Peyer's patch (tissue), 4 donors: ENCODE data around the gene PLEKHA6.

ENCODE experiments used
- CTCF ChIP-seq, 6 experiments: fragments of 450-650 bp in 4 of 6; fragments of 200-600 bp in 2 of 6; sonication (generic) in 1 of 6; IDR thresholded peaks; one replicate each; pipeline ENCODE4 v1.5.1; 2017 to 2019; ENCODE audit warnings: antibody characterized with exemption in 6 of 6, mild to moderate bottlenecking in 3 of 6, moderate library complexity in 1 of 6
- POLR2A ChIP-seq, 2 donors: fragments of 450-650 bp; IDR thresholded peaks; one replicate each; pipeline ENCODE4 v1.5.1; 2017; ENCODE audit warnings: antibody characterized with exemption in 2 of 2, mild to moderate bottlenecking in 2 of 2, moderate library complexity in 2 of 2

GRCh38 chr1:204404629-204405028 is 44.9 kb upstream of the PLEKHA6 start:
- no peak for TF ChIP-seq CTCF (IDR thresholded peaks at IDR 0.05)
- no peak for TF ChIP-seq POLR2A (IDR thresholded peaks at IDR 0.05)
